Suppressor macrophage treated with lipopolysaccharide for 1 hour (primary cell): ENCODE results near the gene ZNF319.

ENCODE experiments used
- DNase-seq, 3 donors: peaks; one replicate each; pipeline ENCODE4 v3.0.0-alpha.2; 2020 to 2022

Gene ZNF319

DNA sequence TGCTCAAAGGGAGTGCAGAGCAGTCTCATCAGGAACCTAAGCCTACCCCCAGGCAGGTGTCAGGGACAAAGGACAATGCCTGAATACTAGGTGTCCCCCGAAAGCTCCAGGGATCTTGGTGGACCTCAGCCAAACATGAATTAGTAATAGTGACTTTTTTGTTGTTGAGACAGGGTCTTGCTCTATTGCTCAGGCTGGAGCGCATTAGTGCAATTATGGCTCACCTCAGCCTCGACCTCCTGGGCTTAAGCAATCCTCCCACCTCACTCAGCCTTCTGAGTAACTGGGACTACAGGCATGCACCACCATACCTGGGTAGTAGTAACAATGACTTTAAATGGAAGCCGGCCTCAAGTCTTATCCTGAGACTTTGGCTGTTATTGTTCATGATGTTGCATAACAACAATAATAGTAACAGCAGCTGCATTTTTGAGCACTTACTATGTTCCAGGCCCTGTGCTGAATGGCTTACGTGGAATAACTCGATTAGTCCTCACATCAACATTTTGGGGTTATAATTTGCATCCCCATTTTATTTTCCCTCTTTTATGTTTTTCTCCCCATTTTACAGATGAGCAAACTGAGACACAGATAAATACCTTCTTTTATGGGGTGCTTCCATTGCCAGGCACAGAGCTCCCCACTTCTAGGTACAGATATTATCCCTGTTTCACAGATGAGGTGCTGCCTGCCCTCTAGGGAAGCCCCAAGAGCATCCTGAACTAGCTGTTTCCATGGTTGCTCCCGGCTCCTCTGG, 49.1 kb downstream of the ZNF319 start:
- no peak for DNase-seq

DNA sequence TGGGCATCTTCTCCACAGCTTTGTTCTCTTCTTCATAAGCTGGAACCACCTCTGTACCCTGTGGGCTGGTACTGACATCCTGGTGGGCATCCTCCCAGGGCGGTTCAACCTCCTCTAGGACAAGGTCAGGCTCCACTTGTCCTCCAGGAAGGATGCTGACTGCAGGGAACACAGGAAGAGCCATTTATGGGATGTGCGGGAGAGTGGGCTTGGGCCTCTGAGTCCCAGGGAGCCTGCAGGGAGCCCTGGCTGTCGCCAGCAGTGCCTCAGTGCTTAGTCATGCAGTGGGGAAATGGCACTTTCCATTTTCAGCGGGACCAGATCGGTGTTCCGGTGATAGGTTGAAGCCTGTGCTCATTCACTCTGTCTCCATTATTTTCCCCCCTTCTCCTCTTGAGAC, 50.1 kb downstream of the ZNF319 start:
- DNase-seq: peak in 1 of 3 donors; percentile 7

DNA sequence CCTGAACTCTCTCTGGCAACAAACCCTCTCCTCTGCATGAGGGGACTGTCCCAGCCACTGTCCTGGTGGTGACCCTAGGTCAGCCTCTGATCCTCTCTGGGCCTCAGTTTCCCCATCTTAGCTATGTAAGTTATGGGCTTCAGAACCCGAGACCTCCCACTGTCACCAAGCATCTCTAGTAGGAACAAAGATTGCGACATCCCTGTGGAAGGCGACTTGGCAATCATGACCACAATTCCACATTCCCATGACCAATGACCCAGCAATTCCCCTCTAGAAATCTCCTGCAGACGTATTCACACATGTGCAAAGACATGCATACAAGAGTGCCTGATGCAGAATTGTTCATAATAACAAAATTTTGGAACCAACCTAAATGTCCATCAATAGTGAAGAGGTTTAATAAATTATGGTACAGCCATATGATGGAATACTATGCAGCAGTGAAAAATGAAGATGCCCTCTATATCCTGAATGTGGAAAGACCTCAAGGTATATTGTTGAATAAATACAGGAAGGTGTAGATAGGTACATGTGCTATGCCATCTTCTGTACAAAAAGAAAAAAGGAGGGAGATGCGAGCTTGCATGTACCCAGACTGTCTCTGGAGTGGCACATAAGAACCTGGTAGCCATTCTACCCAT, 50.8 kb downstream of the ZNF319 start:
- peak in 1 of 3 donors; percentile 7 for DNase-seq

DNA sequence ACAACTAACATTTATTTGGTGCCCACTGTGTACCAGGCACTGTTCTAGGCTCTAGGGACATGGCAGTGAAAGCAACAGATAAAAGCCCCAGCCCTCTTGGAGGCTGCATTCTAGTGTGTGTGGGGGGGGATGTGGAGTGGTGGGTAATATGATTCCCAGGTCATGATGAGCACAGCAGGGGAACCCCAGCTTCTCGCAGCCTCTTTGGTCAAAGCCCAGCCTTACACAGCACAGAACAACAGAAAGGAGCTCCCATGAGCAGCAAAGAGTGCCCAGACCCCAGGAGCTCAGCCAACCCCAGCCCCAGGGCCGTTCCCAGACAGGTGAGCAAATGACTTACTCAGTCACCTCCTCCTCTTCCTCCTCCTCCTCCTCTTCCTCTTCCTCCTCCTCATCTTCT, 51.5 kb downstream of the ZNF319 start:
- no peak for DNase-seq

DNA sequence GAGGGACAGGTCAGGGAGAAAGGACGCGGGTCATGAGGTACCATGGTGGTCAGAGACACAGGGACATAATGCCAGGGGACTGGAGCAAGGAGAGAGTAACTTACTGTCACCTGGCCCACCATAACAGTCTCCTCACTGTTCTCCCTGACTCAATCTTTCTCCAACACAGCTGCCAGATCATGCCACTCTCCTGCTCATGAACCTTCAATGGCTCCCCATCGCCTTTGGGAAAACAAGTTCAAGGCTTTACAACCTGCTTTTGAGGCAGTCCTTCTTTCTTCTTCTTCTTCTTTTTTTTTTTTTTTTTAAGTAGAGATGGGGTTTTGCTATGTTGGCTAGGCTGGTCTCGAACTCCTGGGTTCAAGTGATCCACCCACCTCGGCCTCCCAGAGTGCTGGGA, 52.4 kb downstream of the ZNF319 start:
- DNase-seq: no peak

DNA sequence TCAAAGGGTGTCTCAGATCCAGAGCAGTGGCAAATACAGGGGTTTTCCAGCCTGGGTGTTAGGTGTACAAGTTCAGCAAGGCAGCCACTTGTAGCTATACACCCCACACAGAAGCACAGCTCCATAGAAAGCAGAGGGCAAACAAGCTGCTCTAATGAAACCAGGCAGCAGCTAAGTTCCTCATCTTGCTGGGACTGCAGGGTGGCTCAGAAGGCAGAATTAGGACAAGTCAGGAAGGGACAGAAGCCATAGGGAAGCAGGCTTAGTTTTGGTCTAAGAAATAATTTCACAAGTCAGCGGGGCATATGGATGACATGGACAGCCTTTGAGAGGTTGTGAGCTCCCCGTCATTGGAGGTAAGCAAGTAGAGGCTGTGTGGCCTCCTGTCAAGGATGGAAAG, 53.2 kb downstream of the ZNF319 start:
- DNase-seq: peak; percentile 42 to 51 (median 43)

DNA sequence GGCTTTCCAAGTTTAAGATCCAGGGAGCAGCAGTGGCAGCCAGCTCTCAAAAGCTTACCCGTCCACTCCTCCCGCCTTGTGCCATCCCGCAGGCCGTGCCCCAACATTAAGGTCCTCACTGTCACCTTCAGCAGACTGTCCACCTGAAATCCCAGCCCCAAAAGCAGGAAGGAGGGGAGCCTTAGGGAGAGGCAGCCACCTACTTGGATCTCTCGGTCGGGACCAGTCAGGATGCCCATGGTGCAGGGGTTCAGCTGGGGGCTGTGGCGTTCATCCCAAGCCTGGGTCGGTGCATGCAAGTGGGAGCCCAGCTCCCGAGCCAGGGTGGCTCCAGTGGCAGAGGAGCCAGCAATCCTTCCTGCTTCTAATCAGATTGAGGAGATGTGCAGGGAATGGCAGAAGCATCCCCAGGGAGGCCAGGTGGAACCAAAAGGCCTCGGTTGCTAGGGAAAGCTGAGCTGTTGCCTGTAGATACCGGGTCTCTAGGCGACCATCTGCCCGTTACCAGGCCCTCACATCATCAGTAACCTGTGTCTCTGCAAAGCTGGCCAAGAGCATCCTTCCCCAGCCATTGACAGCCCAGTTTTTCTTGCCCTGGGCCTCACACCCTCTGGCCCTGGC, 54.2 kb downstream of the ZNF319 start:
- no peak for DNase-seq

DNA sequence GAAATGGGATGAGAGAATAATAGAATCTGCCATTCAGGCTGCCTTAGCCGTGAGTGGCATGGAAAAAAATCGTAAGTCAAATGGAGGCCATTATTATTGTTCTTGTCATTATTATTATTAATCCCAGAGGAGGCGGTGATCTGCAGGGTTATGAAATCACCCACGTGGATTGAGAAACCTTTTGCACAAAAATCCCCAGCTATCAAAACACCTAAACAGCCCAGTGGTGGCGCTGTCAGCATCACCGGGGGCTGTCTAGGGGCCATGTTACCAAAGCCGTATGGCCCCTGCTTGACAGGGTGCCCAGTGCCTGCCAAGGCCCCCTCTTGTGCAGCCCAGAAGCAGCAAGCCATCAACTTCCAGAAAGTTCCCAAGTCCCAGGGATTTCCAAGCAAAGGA, 54.7 kb downstream of the ZNF319 start:
- peak; percentile 25 to 38 (median 29) for DNase-seq

DNA sequence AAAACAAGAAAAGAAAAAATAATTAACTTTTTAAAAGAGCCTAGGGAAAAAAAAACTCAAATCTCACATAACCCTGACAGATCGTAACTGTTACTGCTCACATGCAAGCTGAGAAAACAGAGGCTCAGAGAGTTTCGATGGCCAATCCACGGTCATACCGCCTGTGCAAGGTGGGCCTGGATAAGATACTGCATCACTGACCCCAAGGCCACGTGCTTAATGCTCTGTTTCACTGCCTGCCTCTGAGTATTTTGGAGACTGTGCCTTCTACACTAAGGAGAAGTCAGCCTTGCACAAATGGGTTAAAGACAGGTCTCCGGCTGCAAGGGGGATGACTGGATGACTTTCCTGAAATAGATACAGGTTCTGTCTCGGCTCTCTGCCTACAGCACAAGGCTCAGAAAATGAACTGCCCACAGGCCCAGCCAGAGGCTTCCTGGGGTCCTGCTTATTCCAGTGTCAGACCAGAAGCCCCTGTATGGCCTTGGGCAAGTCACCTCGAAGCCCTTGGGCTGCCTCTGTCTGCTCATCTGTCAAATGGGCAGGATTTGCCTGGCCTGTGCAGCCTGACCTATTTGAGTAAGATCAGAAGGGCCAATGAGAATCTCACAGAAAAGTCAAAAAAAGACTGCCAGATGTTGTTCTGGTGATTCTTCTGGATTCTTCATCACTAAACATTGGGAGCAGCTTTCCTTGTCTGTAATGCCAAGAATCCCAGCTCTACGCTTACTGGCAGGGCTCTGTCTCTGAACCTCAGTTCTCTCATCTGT, 55.3 kb downstream of the ZNF319 start:
- no peak for DNase-seq
